Neural progenitor cell (in vitro differentiated cells): ENCODE data around the gene ZSCAN16.
"Not testable (repeated sequence)": the region's sequence is repeated elsewhere in the genome, so short reads cannot be mapped to it uniquely, and the experiment has no call there.

ENCODE experiments used
- CTCF ChIP-seq: fragments of 200-600 bp; sonication (generic); IDR thresholded peaks from 2 replicates; pipeline ENCODE4 v1.5.1; 2017; ENCODE audit warnings: antibody characterized with exemption, mild to moderate bottlenecking
- EZH2 ChIP-seq: fragments of 200-600 bp; sonication (generic); IDR thresholded peaks from 2 replicates; pipeline ENCODE4 v1.6.1; 2017; ENCODE audit warnings: antibody characterized with exemption, mild to moderate bottlenecking, moderate library complexity

GRCh38 chr6:28080381-28080630 is 44.1 kb upstream of the ZSCAN16 start, which contains the start of gene ZNF165:
- not testable (repeated sequence) for TF ChIP-seq CTCF, EZH2
